Suprapubic skin (tissue), 3 donors: ENCODE measurements around the gene PDCD4.

Source experiments
- POLR2A ChIP-seq, 2 donors: fragments of 450-650 bp; IDR thresholded peaks; one replicate each; pipeline ENCODE4 v1.6.1; 2017; ENCODE audit warnings: antibody characterized with exemption in 2 of 2, mild to moderate bottlenecking in 2 of 2, moderate library complexity in 2 of 2
- TF ChIP-seq, protein P1 (sequence below), 2 donors: fragments of 200-600 bp in 1 of 2; fragments of 450-650 bp in 1 of 2; sonication (generic) in 1 of 2; IDR thresholded peaks; one replicate each; pipeline ENCODE4 v1.5.1; 2016 to 2019; ENCODE audit warnings: antibody characterized with exemption in 2 of 2, mild to moderate bottlenecking in 1 of 2, moderate library complexity in 1 of 2

DNA sequence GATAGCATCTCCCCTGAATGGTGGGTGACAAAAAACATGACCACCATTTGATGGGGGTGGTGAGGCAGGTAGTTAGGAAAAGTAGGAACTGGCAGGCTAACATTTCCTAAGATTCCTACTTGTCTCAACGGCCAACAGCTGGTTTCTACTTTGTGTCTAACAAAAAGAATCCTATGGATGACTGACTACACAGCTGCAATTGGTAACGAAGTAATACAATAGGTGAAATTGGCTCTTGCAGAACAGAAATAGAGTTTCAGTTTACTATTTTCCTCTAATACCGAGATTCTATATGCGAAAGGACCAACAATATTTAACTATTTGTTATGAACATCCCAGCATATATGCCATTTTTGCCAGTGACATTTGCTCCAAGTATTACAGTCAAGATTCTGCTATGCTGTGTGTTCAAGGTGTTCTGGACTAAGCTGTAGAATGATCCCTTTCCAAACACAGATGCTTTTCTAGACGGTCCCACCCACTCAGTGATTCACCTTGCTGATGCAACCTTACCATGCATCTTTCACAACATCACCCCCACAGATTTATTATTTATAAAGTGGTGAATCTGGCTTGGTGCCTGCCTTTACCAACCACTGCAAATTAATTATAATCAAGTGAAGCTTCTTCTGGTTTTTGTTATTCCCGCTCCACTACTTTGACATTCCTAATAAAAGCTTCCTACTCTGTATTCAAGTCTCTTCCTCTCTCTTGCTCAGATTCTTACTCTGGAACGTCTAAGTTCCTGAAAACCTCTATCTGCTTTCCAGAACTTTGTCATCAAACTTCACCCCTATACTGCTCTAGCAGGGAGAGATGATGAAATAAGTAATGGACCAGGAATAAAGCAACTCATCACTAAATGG, 30.5 kb downstream of the PDCD4 start:
- TF ChIP-seq, protein P1, sequence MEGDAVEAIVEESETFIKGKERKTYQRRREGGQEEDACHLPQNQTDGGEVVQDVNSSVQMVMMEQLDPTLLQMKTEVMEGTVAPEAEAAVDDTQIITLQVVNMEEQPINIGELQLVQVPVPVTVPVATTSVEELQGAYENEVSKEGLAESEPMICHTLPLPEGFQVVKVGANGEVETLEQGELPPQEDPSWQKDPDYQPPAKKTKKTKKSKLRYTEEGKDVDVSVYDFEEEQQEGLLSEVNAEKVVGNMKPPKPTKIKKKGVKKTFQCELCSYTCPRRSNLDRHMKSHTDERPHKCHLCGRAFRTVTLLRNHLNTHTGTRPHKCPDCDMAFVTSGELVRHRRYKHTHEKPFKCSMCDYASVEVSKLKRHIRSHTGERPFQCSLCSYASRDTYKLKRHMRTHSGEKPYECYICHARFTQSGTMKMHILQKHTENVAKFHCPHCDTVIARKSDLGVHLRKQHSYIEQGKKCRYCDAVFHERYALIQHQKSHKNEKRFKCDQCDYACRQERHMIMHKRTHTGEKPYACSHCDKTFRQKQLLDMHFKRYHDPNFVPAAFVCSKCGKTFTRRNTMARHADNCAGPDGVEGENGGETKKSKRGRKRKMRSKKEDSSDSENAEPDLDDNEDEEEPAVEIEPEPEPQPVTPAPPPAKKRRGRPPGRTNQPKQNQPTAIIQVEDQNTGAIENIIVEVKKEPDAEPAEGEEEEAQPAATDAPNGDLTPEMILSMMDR (IDR thresholded peaks at IDR 0.05), result no peak
- TF ChIP-seq POLR2A (IDR thresholded peaks at IDR 0.05), result no peak
